Loucy (cell line): ENCODE results near the gene DDX24.

Source experiments
- H2AFZ ChIP-seq: fragments of 200-600 bp; sonication (generic); 2 replicates; pipeline ENCODE4 v1.6.0; 2016; ENCODE audit warnings: antibody characterized with exemption, mild to moderate bottlenecking, low read length, moderate library complexity
- H3F3A ChIP-seq: fragments of 200-600 bp; 2 replicates; pipeline ENCODE4 v1.6.0; 2016; ENCODE audit warnings: antibody characterized with exemption, low read depth, mild to moderate bottlenecking
- H3K27me3 ChIP-seq: fragments of 200-600 bp; sonication (generic); 2 replicates; pipeline ENCODE4 v1.6.1; 2014; ENCODE audit warnings: low read length, mild to moderate bottlenecking; ENCODE audit not compliant: insufficient read depth, poor library complexity, severe bottlenecking
- H3K36me3 ChIP-seq: fragments of 200-600 bp; sonication (generic); 2 replicates; pipeline ENCODE4 v1.6.1; 2016; ENCODE audit warnings: low read length; ENCODE audit not compliant: insufficient read depth
- H3K4me1 ChIP-seq: fragments of 200-600 bp; sonication (generic); 2 replicates; pipeline ENCODE4 v1.5.1; 2014; ENCODE audit warnings: low read length, mild to moderate bottlenecking; ENCODE audit not compliant: insufficient read depth, poor library complexity, severe bottlenecking
- H3K4me2 ChIP-seq: fragments of 200-600 bp; sonication (generic); 2 replicates; pipeline ENCODE4 v1.6.0; 2014; ENCODE audit warnings: antibody characterized with exemption, low read length, low read depth, mild to moderate bottlenecking; ENCODE audit not compliant: poor library complexity, severe bottlenecking
- H3K4me3 ChIP-seq: fragments of 200-600 bp; sonication (generic); 2 replicates; pipeline ENCODE4 v1.5.1; 2014; ENCODE audit warnings: low read length, mild to moderate bottlenecking, mixed read lengths; ENCODE audit not compliant: poor library complexity, severe bottlenecking
- H3K79me2 ChIP-seq: fragments of 200-600 bp; sonication (generic); 2 replicates; pipeline ENCODE4 v1.6.1; 2014; ENCODE audit warnings: low read length; ENCODE audit not compliant: insufficient read depth
- H3K9ac ChIP-seq: fragments of 200-600 bp; sonication (generic); 2 replicates; pipeline ENCODE4 v1.6.0; 2014; ENCODE audit warnings: mild to moderate bottlenecking, low read depth, low read length, moderate library complexity; ENCODE audit not compliant: poor library complexity, severe bottlenecking
- H3K9me2 ChIP-seq: fragments of 200-600 bp; sonication (generic); replicated peaks from 2 replicates; pipeline ENCODE4 v1.6.1; 2016; ENCODE audit warnings: low read depth, low read length, mixed read lengths
- H3K9me3 ChIP-seq: fragments of 200-600 bp; sonication (generic); 2 replicates; pipeline ENCODE4 v1.6.1; 2014; ENCODE audit warnings: mild to moderate bottlenecking, antibody characterized with exemption, low read length, low read depth; ENCODE audit not compliant: insufficient read depth
- H4K20me1 ChIP-seq: fragments of 200-600 bp; sonication (generic); 2 replicates; pipeline ENCODE4 v1.6.0; 2014; ENCODE audit warnings: antibody characterized with exemption, low read length, mild to moderate bottlenecking; ENCODE audit not compliant: insufficient read depth, poor library complexity, severe bottlenecking
- CTCF ChIP-seq: fragments of 200-600 bp; sonication (generic); conservative IDR thresholded peaks from 2 replicates; pipeline ENCODE4 v1.5.1; 2014; ENCODE audit warnings: mild to moderate bottlenecking, antibody characterized with exemption, low read length
- EZH2phosphoT487 ChIP-seq: fragments of 200-600 bp; IDR thresholded peaks from 2 replicates; pipeline ENCODE4 v1.6.1; 2018; ENCODE audit warnings: antibody characterized with exemption, mild to moderate bottlenecking, moderate library complexity, borderline replicate concordance

The DDX24 gene

GRCh38 chr14:94024549-94024948, 56.5 kb downstream of the DDX24 start:
- no peaks in the 10 kb centered on the region for H3K9me2 ChIP-seq
- no peaks in the 10 kb centered on the region for H4K20me1 ChIP-seq
- no peaks in the 10 kb centered on the region for H3K4me1 ChIP-seq
- no peak overlapping the region for H3K4me2 ChIP-seq
- H3K9me3 ChIP-seq, result no peaks in the 10 kb centered on the region
- no peak overlapping the region for H2AFZ ChIP-seq
- H3K4me3 ChIP-seq, result no peak overlapping the region
- no peaks in the 10 kb centered on the region for H3K79me2 ChIP-seq
- H3K27me3 ChIP-seq, result no peaks in the 10 kb centered on the region
- no peaks in the 10 kb centered on the region for H3K36me3 ChIP-seq
- H3F3A ChIP-seq, result no peaks in the 10 kb centered on the region
- H3K9ac ChIP-seq, result no peak overlapping the region
- TF ChIP-seq CTCF (no peak), EZH2phosphoT487 (no peak)

GRCh38 chr14:94022532-94023411, 58.2 kb downstream of the DDX24 start:
- Histone ChIP-seq H3K36me3 (no peaks in the 10 kb centered on the region), H3K9me2 (no peaks in the 10 kb centered on the region), H3F3A (no peaks in the 10 kb centered on the region), H3K4me3 (no peak overlapping the region), H3K79me2 (no peaks in the 10 kb centered on the region), H2AFZ (peak overlapping the region; percentile 55; the same call in 1 of the 2 replicates), H4K20me1 (no peaks in the 10 kb centered on the region), H3K4me2 (no peak overlapping the region), H3K9ac (no peak overlapping the region), H3K4me1 (no peaks in the 10 kb centered on the region), H3K9me3 (no peaks in the 10 kb centered on the region), H3K27me3 (no peaks in the 10 kb centered on the region)
- TF ChIP-seq EZH2phosphoT487 (no peak), CTCF (no peak)

- Histone ChIP-seq H3K27me3 (no peaks in the 10 kb centered on the region), H3K4me2 (no peak overlapping the region), H3K4me3 (no peak overlapping the region), H4K20me1 (no peaks in the 10 kb centered on the region), H3F3A (no peaks in the 10 kb centered on the region), H3K9me3 (no peaks in the 10 kb centered on the region), H3K9me2 (no peaks in the 10 kb centered on the region), H2AFZ (peak overlapping the region; percentile 55), H3K9ac (no peak overlapping the region), H3K79me2 (no peaks in the 10 kb centered on the region), H3K4me1 (no peaks in the 10 kb centered on the region), H3K36me3 (no peaks in the 10 kb centered on the region)
- no peak for TF ChIP-seq EZH2phosphoT487
- no peak for TF ChIP-seq CTCF
These were observed 59.4 kb downstream of the DDX24 start for GRCh38 chr14:94021416-94022157.
